PC-3 (cell line): ENCODE data around the gene CBX2. TPM values are rescaled to one million over a fixed set of nuclear protein-coding genes. Genes with fewer than 3 reads are reported as not detected.
A peak's percentile ranks its signal among the peaks of the same experiment; 100 is the strongest.

Source experiments
- ATAC-seq: fragments of 200-7000 bp; cut with Tn5 transposase; 2 replicates; pipeline ENCODE4 v1.9.1; 2020; ENCODE audit warnings: mild to moderate bottlenecking, moderate library complexity
- BruUV-seq: library from RNA; stranded (reverse); fragments of 400-500 nt; replicated peaks from 2 replicates; lab custom pipeline; 2021; lab: Mats Ljungman, UMichigan
- CTCF ChIA-PET: fragments of 300-600 bp; sonication (Branson Sonifier 250); formaldehyde crosslinking; loops from one replicate; lab custom pipeline; 2022; ENCODE audit warnings: antibody characterized with exemption; lab: Charles Lee
- POLR2A ChIA-PET: fragments of 300-600 bp; sonication (Branson Sonifier 250); formaldehyde crosslinking; loops from one replicate; lab custom pipeline; 2022; ENCODE audit warnings: antibody characterized with exemption; ENCODE audit not compliant: unreplicated experiment; lab: Charles Lee
- DNase-seq: peaks from one replicate; pipeline ENCODE4 v3.0.0-alpha.2; 2015
- H2AFZ ChIP-seq: fragments of 300-600 bp; sonication (generic); 2 replicates; pipeline ENCODE4 v1.6.0; 2016; ENCODE audit warnings: antibody characterized with exemption, low read length
- H3F3A ChIP-seq: fragments of 300-600 bp; sonication (generic); one replicate; pipeline ENCODE4 v1.6.0; 2017; ENCODE audit warnings: antibody characterized with exemption, low read length, control low read depth, mild to moderate bottlenecking; ENCODE audit not compliant: unreplicated experiment
- H3K27ac ChIP-seq: fragments of 300-600 bp; sonication (generic); 2 replicates; pipeline ENCODE4 v1.5.1; 2016; ENCODE audit warnings: mild to moderate bottlenecking, low read length
- H3K27me3 ChIP-seq: fragments of 300-600 bp; sonication (generic); 2 replicates; pipeline ENCODE4 v1.6.1; 2016; ENCODE audit warnings: low read length, mixed read lengths
- H3K36me3 ChIP-seq: fragments of 300-600 bp; sonication (generic); 2 replicates; pipeline ENCODE4 v1.6.1; 2016; ENCODE audit warnings: low read depth, mixed run types, low read length, mixed read lengths
- H3K4me1 ChIP-seq: fragments of 300-600 bp; sonication (generic); 2 replicates; pipeline ENCODE4 v1.5.1; 2016; ENCODE audit warnings: low read length; ENCODE audit not compliant: insufficient read depth
- H3K4me2 ChIP-seq: fragments of 300-600 bp; sonication (generic); 2 replicates; pipeline ENCODE4 v1.6.0; 2016; ENCODE audit warnings: low read length
- H3K4me3 ChIP-seq: fragments of 300-600 bp; sonication (generic); 2 replicates; pipeline ENCODE4 v1.5.1; 2016; ENCODE audit warnings: mild to moderate bottlenecking, low read length, mixed read lengths
- H3K79me2 ChIP-seq: fragments of 300-600 bp; sonication (generic); 2 replicates; pipeline ENCODE4 v1.6.1; 2017; ENCODE audit warnings: low read length, mixed read lengths
- H3K9ac ChIP-seq: fragments of 300-600 bp; sonication (generic); 2 replicates; pipeline ENCODE4 v1.6.0; 2016; ENCODE audit warnings: mild to moderate bottlenecking, low read length
- H3K9me2 ChIP-seq: fragments of 300-600 bp; sonication (generic); replicated peaks from 2 replicates; pipeline ENCODE4 v1.6.1; 2016; ENCODE audit warnings: mixed run types, low read length, mixed read lengths
- H3K9me3 ChIP-seq: fragments of 300-600 bp; sonication (generic); 2 replicates; pipeline ENCODE4 v1.6.1; 2016; ENCODE audit warnings: low read length, mixed read lengths
- H4K20me1 ChIP-seq: fragments of 300-600 bp; sonication (generic); 2 replicates; pipeline ENCODE4 v1.6.1; 2016; ENCODE audit warnings: low read length, mixed read lengths
- EZH2 ChIP-seq: fragments of 300-600 bp; sonication (generic); IDR thresholded peaks from one replicate; pipeline ENCODE4 v1.6.1; 2017; ENCODE audit warnings: antibody characterized with exemption, mild to moderate bottlenecking, low read length; ENCODE audit not compliant: unreplicated experiment
- EZH2phosphoT487 ChIP-seq: fragments of 300-600 bp; sonication (generic); IDR thresholded peaks from 2 replicates; pipeline ENCODE4 v1.6.1; 2018; ENCODE audit warnings: mild to moderate bottlenecking, antibody characterized with exemption, low read length, borderline replicate concordance
- intact Hi-C: fragments of 100-400 bp; cut with micrococcal nuclease; formaldehyde crosslinking; loops from 2 replicates; pipeline ENCODE4 v1.9.0; 2023
- total RNA-seq: library from RNA; depleted of rRNA; stranded (reverse); fragments of >200 nt; gene quantifications from 2 replicates; pipeline ENCODE4 v1.2.3, GENCODE V29; 2014
- TF ChIP-seq, protein P1 (sequence below): fragments of 300-600 bp; sonication (generic); conservative IDR thresholded peaks from 2 replicates; pipeline ENCODE4 v1.5.1; 2017; ENCODE audit warnings: antibody characterized with exemption, low read depth, mild to moderate bottlenecking, low read length

CBX2 gene
- total RNA-seq, 1 experiment from 2014 or later, result 39.2 TPM

DNA sequence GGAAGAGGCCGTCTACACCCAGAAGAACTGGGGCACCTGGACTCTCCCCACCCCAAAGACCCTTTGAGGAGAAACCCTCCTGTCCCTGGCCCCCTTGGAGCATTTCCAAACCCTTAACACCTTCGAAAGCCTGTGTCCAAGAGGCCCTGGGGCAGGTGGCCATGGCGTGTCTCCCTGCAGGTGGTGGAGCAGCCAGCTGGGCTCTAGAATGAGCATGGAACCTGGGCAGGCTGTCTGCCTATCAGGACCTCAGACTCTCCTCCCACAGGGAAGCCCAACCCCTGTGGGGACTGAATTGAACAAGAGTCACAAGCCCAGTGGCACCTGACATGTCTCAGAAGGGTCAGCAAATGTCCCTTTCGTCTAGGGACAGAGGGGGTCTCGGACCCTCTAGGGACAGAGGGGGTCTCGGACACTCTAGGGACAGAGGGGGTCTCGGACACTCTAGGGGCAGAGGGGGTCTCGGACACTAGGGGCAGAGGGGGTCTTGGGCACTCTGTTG is 52.9 kb downstream of the CBX2 start:
- peaks cover 6% of the 10 kb centered on the region for H3K79me2 ChIP-seq
- no peaks in the 10 kb centered on the region for H3K27me3 ChIP-seq
- CTCF ChIA-PET, result interaction anchor here (0.5 to 0.7 kb wide), 3 partner anchors 19 to 167 kb away, joined by 3 to 7 read pairs (median 7); no protein-coding TSS in a partner anchor
- peaks cover 14% of the 10 kb centered on the region; the same call in 1 of the 2 replicates for H3K36me3 ChIP-seq
- intact Hi-C loops, result loop anchor here (10.0 kb wide), 1 partner anchor 86 kb away; no protein-coding TSS in a partner anchor
- no peak overlapping the region for H3K27ac ChIP-seq
- no peak for TF ChIP-seq EZH2phosphoT487
- TF ChIP-seq EZH2, result no peak
- TF ChIP-seq, protein P1, sequence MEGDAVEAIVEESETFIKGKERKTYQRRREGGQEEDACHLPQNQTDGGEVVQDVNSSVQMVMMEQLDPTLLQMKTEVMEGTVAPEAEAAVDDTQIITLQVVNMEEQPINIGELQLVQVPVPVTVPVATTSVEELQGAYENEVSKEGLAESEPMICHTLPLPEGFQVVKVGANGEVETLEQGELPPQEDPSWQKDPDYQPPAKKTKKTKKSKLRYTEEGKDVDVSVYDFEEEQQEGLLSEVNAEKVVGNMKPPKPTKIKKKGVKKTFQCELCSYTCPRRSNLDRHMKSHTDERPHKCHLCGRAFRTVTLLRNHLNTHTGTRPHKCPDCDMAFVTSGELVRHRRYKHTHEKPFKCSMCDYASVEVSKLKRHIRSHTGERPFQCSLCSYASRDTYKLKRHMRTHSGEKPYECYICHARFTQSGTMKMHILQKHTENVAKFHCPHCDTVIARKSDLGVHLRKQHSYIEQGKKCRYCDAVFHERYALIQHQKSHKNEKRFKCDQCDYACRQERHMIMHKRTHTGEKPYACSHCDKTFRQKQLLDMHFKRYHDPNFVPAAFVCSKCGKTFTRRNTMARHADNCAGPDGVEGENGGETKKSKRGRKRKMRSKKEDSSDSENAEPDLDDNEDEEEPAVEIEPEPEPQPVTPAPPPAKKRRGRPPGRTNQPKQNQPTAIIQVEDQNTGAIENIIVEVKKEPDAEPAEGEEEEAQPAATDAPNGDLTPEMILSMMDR, result no peak
- H3F3A ChIP-seq, result no peaks in the 10 kb centered on the region
- H3K9me3 ChIP-seq, result no peaks in the 10 kb centered on the region
- POLR2A ChIA-PET, result interaction anchor here (0.6 kb wide), 1 partner anchor 315 kb away, joined by 4 read pairs; no protein-coding TSS in a partner anchor
- no peaks in the 10 kb centered on the region for H3K9me2 ChIP-seq
- peaks cover 14% of the 10 kb centered on the region for H3K4me1 ChIP-seq
- no peak overlapping the region for H3K4me3 ChIP-seq
- no peak overlapping the region for H3K4me2 ChIP-seq
- no peak overlapping the region for H3K9ac ChIP-seq
- H2AFZ ChIP-seq, result no peak overlapping the region
- peaks cover 15% of the 10 kb centered on the region for H4K20me1 ChIP-seq
- BruUV-seq, result no TSS peak
- no peak for DNase-seq
- no peak for ATAC-seq

DNA sequence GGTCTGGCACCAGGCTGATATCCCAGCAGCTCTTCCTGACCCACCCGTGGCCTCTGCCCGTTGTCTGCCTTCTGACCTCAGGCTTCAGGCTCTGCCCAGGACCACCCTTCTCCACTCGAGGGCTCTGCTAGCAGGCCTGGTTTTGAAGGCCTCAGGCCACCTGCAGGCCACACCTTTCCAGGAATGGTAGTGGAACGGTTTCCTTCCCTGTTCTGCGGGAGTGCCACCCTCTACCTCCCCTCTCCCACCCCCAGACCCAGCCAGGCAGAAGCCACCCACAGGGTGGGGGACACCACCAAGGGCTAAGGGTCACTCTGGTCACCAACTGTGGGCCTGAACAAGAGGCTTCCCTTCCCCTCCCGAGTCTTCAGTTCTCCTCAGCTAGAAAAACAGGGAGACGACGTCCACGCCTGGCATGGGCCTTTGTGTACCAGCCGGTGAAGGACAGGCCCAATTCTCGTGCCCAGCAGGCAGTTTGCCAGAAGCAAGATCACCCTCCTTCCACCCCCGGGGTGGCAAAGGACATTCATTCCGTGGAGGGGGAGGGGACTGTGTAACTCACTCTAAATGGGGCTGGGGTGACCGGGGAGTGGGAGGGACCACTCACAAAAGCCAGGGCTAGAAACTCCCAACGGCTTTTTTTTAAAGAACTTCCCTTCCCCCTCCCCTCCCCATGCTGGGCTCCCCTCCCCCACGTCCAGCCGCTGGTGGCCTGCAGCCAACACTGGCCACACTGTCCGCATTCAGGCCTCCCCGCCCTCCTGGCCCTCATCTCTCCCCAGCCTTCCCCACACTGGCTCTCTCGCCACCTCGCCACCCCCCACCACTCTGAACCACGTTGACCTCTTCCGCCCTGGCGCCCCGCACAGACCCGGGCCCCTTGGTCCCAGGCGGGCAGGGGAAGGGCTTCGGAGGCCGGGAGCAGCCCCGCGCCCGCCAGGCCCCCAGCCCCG is 53.6 kb downstream of the CBX2 start:
- H3K9me3 ChIP-seq, result no peaks in the 10 kb centered on the region
- H2AFZ ChIP-seq, result no peak overlapping the region
- peaks cover 14% of the 10 kb centered on the region; the same call in 1 of the 2 replicates for H3K36me3 ChIP-seq
- H3K4me1 ChIP-seq, result peaks cover 18% of the 10 kb centered on the region
- peaks cover 13% of the 10 kb centered on the region for H3K79me2 ChIP-seq
- POLR2A ChIA-PET, result interaction anchor here (0.6 kb wide), 1 partner anchor 315 kb away, joined by 4 read pairs; no protein-coding TSS in a partner anchor
- ATAC-seq (peak; percentile 11), DNase-seq (no peak)
- no peak for TF ChIP-seq EZH2phosphoT487
- TF ChIP-seq, protein P1, result no peak
- TF ChIP-seq EZH2, result no peak
- CTCF ChIA-PET, result interaction anchor here (0.5 to 0.7 kb wide), 4 partner anchors 20 to 167 kb away, joined by 3 to 7 read pairs (median 5); no protein-coding TSS in a partner anchor
- no peak overlapping the region for H3K27ac ChIP-seq
- intact Hi-C loops, result loop anchor here (10.0 kb wide), 1 partner anchor 87 kb away; no protein-coding TSS in a partner anchor
- no TSS peak for BruUV-seq
- no peak overlapping the region for H3K9ac ChIP-seq
- peak overlapping the region; percentile 44; the same call in 1 of the 2 replicates for H3K4me3 ChIP-seq
- no peaks in the 10 kb centered on the region for H3K9me2 ChIP-seq
- peaks cover 21% of the 10 kb centered on the region for H4K20me1 ChIP-seq
- H3K4me2 ChIP-seq, result peak overlapping the region; percentile 63
- no peaks in the 10 kb centered on the region for H3K27me3 ChIP-seq
- H3F3A ChIP-seq, result no peaks in the 10 kb centered on the region
